Measurements from ENCODE around the gene PPIL6.

- TF ChIP-seq CSRNP3 (CRISPR knock-in tag; IDR thresholded peaks at IDR 0.05) (no peak), SNAI2 (CRISPR knock-in tag; IDR thresholded peaks at IDR 0.05) (no peak), POU6F1 (CRISPR knock-in tag; IDR thresholded peaks at IDR 0.05; ENCODE audit: borderline replicate concordance, low read depth) (no peak), ZNF70 (CRISPR knock-in tag; IDR thresholded peaks at IDR 0.05) (no peak), CSDC2 (CRISPR knock-in tag; IDR thresholded peaks at IDR 0.05) (no peak), RARB (CRISPR knock-in tag; IDR thresholded peaks at IDR 0.05) (no peak), PATZ1 (CRISPR knock-in tag; IDR thresholded peaks at IDR 0.05; ENCODE audit: borderline replicate concordance) (no peak), CREB5 (CRISPR knock-in tag; IDR thresholded peaks at IDR 0.05; ENCODE audit: low read depth) (no peak), TCF4 (CRISPR knock-in tag; IDR thresholded peaks at IDR 0.05; ENCODE audit: borderline replicate concordance) (no peak), ZNF8 (CRISPR knock-in tag; IDR thresholded peaks at IDR 0.05) (no peak), GLIS3 (CRISPR knock-in tag; IDR thresholded peaks at IDR 0.05) (no peak), BACH2 (CRISPR knock-in tag; IDR thresholded peaks at IDR 0.05; ENCODE audit: borderline replicate concordance) (no peak), ZFP30 (CRISPR knock-in tag; IDR thresholded peaks at IDR 0.05) (no peak)
Observed at GRCh38 chr6:109454496-109455436, 14.3 kb upstream of the PPIL6 start.
